A673 (cell line): ENCODE results near the gene COL1A1. TPM values are rescaled to one million over a fixed set of nuclear protein-coding genes. Genes with fewer than 3 reads are reported as not detected.

Experiments used
- BruUV-seq: library from RNA; stranded (reverse); fragments of 400-500 nt; replicated peaks from 2 replicates; lab custom pipeline; 2021; lab: Mats Ljungman, UMichigan
- CTCF ChIA-PET: fragments of 300-600 bp; sonication (Branson Sonifier 250); formaldehyde crosslinking; loops from one replicate; lab custom pipeline; 2022; ENCODE audit warnings: antibody characterized with exemption; lab: Charles Lee
- POLR2A ChIA-PET: fragments of 300-600 bp; sonication (Branson Sonifier 250); formaldehyde crosslinking; loops from one replicate; lab custom pipeline; 2022; ENCODE audit warnings: antibody characterized with exemption; ENCODE audit not compliant: low non-redundant PET; lab: Charles Lee
- DNase-seq: peaks from one replicate; pipeline ENCODE4 v3.0.0-alpha.2; 2015; ENCODE audit warnings: low spot score
- H3K27ac ChIP-seq: fragments of 200-600 bp; sonication (generic); 2 replicates; pipeline ENCODE4 v1.5.1; 2016; ENCODE audit warnings: mixed run types, low read depth, mild to moderate bottlenecking, mixed read lengths, antibody characterized with exemption, low read length; ENCODE audit not compliant: poor library complexity, severe bottlenecking
- H3K27me3 ChIP-seq: fragments of 200-600 bp; sonication (generic); replicated peaks from 2 replicates; pipeline ENCODE4 v1.6.1; 2017; ENCODE audit warnings: mixed run types, low read depth, mild to moderate bottlenecking, mixed read lengths, antibody characterized with exemption, low read length; ENCODE audit not compliant: insufficient read depth, poor library complexity
- H3K36me3 ChIP-seq: fragments of 200-600 bp; sonication (generic); 2 replicates; pipeline ENCODE4 v1.6.1; 2016; ENCODE audit warnings: mixed run types, mild to moderate bottlenecking, mixed read lengths, antibody characterized with exemption, low read length; ENCODE audit not compliant: insufficient read depth, poor library complexity, severe bottlenecking
- H3K4me1 ChIP-seq: fragments of 200-600 bp; sonication (generic); 2 replicates; pipeline ENCODE4 v1.6.1; 2017; ENCODE audit warnings: mixed run types, mild to moderate bottlenecking, mixed read lengths, antibody characterized with exemption, low read length; ENCODE audit not compliant: insufficient read depth, poor library complexity, severe bottlenecking
- H3K4me3 ChIP-seq: fragments of 200-600 bp; sonication (generic); 2 replicates; pipeline ENCODE4 v1.5.1; 2016; ENCODE audit warnings: low read depth, mixed run types, mild to moderate bottlenecking, mixed read lengths, low read length; ENCODE audit not compliant: poor library complexity, severe bottlenecking
- H3K9me3 ChIP-seq: fragments of 200-600 bp; sonication (generic); 2 replicates; pipeline ENCODE4 v1.6.1; 2016; ENCODE audit warnings: mixed run types, low read depth, mild to moderate bottlenecking, mixed read lengths, antibody characterized with exemption, low read length; ENCODE audit not compliant: poor library complexity, severe bottlenecking
- EZH2 ChIP-seq: fragments of 200-600 bp; sonication (generic); IDR thresholded peaks from 2 replicates; pipeline ENCODE4 v1.6.1; 2017; ENCODE audit warnings: borderline replicate concordance, low read depth, mild to moderate bottlenecking, mixed read lengths, antibody characterized with exemption, low read length; ENCODE audit not compliant: poor library complexity, severe bottlenecking
- intact Hi-C: fragments of 100-400 bp; cut with micrococcal nuclease; formaldehyde crosslinking; loops from one replicate; pipeline ENCODE4 v1.10.0; 2022; ENCODE audit not compliant: unreplicated experiment
- total RNA-seq: library from RNA; stranded (reverse); gene quantifications from 2 replicates; pipeline ENCODE4 v1.2.3, GENCODE V29; 2021
- TF ChIP-seq, protein P1 (sequence below): fragments of 300-800, 200-600 bp; sonication (generic); conservative IDR thresholded peaks from 2 replicates; pipeline ENCODE4 v1.5.1; 2017; ENCODE audit warnings: low read depth, mild to moderate bottlenecking, antibody characterized with exemption, low read length, moderate library complexity, mixed read lengths

The COL1A1 gene
- total RNA-seq, 1 experiment from 2014 or later: 24.6 TPM

DNA sequence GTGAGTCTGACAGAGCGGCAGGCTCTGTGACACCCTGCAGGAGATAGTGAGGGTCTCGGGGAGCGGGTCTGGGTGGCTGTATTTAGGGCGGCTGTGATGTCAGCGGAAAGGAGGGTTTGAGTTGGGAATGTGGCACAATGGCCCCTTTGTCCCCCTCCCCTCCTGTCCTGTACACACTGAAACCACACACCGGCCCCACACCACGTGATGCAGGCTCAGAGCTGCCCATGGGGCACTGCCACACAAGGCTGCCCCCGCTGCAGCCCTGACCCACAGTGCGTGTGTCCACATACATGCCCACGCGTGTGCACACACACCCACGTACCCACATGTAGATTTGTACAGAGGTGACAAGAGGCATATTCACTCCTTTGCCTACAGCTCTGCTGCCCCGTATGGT lies 20.3 kb downstream of the COL1A1 start:
- H3K9me3 ChIP-seq: no peaks in the 10 kb centered on the region
- intact Hi-C loops: no loop called here
- H3K4me3 ChIP-seq: no peak overlapping the region
- no peaks in the 10 kb centered on the region for H3K27me3 ChIP-seq
- ChIA-PET CTCF (no interaction called here), POLR2A (interaction anchor here (0.6 kb wide), 1 partner anchor 35 kb away, joined by 3 read pairs; no protein-coding TSS in a partner anchor)
- no peak overlapping the region for H3K27ac ChIP-seq
- H3K36me3 ChIP-seq: no peaks in the 10 kb centered on the region
- peaks cover 3% of the 10 kb centered on the region for H3K4me1 ChIP-seq
- TF ChIP-seq, protein P1, sequence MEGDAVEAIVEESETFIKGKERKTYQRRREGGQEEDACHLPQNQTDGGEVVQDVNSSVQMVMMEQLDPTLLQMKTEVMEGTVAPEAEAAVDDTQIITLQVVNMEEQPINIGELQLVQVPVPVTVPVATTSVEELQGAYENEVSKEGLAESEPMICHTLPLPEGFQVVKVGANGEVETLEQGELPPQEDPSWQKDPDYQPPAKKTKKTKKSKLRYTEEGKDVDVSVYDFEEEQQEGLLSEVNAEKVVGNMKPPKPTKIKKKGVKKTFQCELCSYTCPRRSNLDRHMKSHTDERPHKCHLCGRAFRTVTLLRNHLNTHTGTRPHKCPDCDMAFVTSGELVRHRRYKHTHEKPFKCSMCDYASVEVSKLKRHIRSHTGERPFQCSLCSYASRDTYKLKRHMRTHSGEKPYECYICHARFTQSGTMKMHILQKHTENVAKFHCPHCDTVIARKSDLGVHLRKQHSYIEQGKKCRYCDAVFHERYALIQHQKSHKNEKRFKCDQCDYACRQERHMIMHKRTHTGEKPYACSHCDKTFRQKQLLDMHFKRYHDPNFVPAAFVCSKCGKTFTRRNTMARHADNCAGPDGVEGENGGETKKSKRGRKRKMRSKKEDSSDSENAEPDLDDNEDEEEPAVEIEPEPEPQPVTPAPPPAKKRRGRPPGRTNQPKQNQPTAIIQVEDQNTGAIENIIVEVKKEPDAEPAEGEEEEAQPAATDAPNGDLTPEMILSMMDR: no peak
- TF ChIP-seq EZH2: no peak
- BruUV-seq: no TSS peak
- DNase-seq: no peak

DNA sequence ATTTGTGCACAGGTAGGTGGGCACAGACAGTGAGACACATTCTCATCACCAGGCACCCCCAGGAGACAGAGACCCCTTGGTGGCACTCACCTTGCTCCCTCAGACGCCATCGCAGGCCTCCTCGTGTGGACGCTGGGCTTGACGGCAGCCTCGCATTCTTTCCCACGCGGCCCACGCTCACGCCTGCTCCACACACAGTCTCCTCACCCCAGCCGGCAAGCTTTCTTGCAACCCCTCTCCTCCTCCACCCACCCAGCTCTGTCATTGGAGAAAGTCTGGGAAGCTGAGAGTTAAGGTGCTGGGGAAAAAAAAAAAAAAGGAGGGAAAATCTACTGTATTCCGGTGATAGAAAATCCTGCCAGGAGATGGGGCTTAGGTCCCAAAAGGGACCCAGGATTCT lies 20.8 kb downstream of the COL1A1 start:
- Histone ChIP-seq H3K4me3 (no peak overlapping the region), H3K36me3 (no peaks in the 10 kb centered on the region), H3K9me3 (no peaks in the 10 kb centered on the region), H3K27ac (no peak overlapping the region), H3K4me1 (peaks cover 3% of the 10 kb centered on the region), H3K27me3 (no peaks in the 10 kb centered on the region)
- POLR2A ChIA-PET: no interaction called here
- BruUV-seq: no TSS peak
- intact Hi-C loops: no loop called here
- CTCF ChIA-PET: no interaction called here
- DNase-seq: no peak
- no peak for TF ChIP-seq EZH2
- TF ChIP-seq, protein P1: no peak

DNA sequence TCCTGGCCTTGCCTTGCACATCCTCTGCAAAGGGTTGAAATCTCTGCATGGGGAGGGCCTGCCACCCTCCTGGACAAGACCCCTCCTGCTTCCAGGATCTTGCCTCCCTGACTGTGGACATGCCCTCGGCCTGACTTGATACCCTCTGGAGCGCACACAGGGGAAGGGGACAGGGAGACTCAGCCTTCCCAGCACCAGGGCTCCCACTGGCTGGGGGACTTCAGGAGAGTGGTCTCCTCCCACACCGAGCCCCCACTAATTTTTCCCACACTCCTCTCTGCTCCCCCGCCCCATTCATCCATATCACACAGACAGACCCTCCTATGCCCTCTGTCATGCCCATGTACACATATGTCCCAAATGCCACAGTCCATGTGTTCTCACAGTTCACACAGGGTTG lies 21.3 kb downstream of the COL1A1 start:
- ChIA-PET POLR2A (no interaction called here), CTCF (no interaction called here)
- Histone ChIP-seq H3K4me3 (no peak overlapping the region), H3K27ac (no peak overlapping the region), H3K4me1 (peaks cover 3% of the 10 kb centered on the region), H3K9me3 (no peaks in the 10 kb centered on the region), H3K27me3 (no peaks in the 10 kb centered on the region), H3K36me3 (no peaks in the 10 kb centered on the region)
- intact Hi-C loops: no loop called here
- BruUV-seq: no TSS peak
- TF ChIP-seq EZH2: no peak
- TF ChIP-seq, protein P1: no peak
- no peak for DNase-seq
